LNCAP (cell line): ENCODE measurements around the gene ERCC3.

ENCODE experiments used
- CTCF ChIP-seq: fragments of 450-650 bp; IDR thresholded peaks from 2 replicates; pipeline ENCODE4 v1.5.1; 2017; ENCODE audit warnings: mild to moderate bottlenecking

ERCC3 gene

GRCh38 chr2:127256381-127256780 lies 37.6 kb downstream of the ERCC3 start:
- TF ChIP-seq CTCF: no peak

- no peak for TF ChIP-seq CTCF
Observed at GRCh38 chr2:127255721-127256120, 38.2 kb downstream of the ERCC3 start.

GRCh38 chr2:127255146-127255545 lies 38.8 kb downstream of the ERCC3 start:
- TF ChIP-seq CTCF: no peak

GRCh38 chr2:127254386-127254981 lies 39.5 kb downstream of the ERCC3 start:
- no peak for TF ChIP-seq CTCF

- TF ChIP-seq CTCF: no peak
Observed at GRCh38 chr2:127239395-127239794, 54.5 kb downstream of the ERCC3 start.

GRCh38 chr2:127235082-127235702 lies 58.8 kb downstream of the ERCC3 start:
- TF ChIP-seq CTCF: no peak

- no peak for TF ChIP-seq CTCF
Observed at GRCh38 chr2:127233710-127234109, 60.2 kb downstream of the ERCC3 start.
